ENCODE measurements around the gene EIF3I. TPM values are rescaled to one million over a fixed set of nuclear protein-coding genes. Genes with fewer than 3 reads are reported as not detected.

Gene EIF3I
- total RNA-seq, 1 donor from 2014 or later = 297 TPM

GRCh38 chr1:32200226-32201010, 21.8 kb upstream of the EIF3I start, which contains the start of gene CCDC28B:
CCDC28B (plus strand) TSS chr1:32200595; CDS start chr1:32201936, 1,341 bp downstream.
- peak; percentile 55 for DNase-seq (ENCODE audit: low spot score)
- Mint-ChIP-seq H3K27ac (peak within 1 kb of the TSS; percentile 97), H3K9me3 (no peaks in the 10 kb centered on the region), H3K27me3 (ENCODE audit: insufficient read depth) (no peaks in the 10 kb centered on the region), H3K36me3 (ENCODE audit: low read depth) (peaks cover 29% of the 10 kb centered on the region), H3K4me1 (ENCODE audit: low read depth) (peaks cover 69% of the 10 kb centered on the region), H3K4me3 (peak within 1 kb of the TSS; percentile 92)
- intact Hi-C loops (cut with micrococcal nuclease) = loop anchor here (1.0 to 2.0 kb wide), 7 partner anchors 14 to 194 kb away; partner anchors contain the start of genes BSDC1, EIF3I, HDAC1 and KPNA6

DNA sequence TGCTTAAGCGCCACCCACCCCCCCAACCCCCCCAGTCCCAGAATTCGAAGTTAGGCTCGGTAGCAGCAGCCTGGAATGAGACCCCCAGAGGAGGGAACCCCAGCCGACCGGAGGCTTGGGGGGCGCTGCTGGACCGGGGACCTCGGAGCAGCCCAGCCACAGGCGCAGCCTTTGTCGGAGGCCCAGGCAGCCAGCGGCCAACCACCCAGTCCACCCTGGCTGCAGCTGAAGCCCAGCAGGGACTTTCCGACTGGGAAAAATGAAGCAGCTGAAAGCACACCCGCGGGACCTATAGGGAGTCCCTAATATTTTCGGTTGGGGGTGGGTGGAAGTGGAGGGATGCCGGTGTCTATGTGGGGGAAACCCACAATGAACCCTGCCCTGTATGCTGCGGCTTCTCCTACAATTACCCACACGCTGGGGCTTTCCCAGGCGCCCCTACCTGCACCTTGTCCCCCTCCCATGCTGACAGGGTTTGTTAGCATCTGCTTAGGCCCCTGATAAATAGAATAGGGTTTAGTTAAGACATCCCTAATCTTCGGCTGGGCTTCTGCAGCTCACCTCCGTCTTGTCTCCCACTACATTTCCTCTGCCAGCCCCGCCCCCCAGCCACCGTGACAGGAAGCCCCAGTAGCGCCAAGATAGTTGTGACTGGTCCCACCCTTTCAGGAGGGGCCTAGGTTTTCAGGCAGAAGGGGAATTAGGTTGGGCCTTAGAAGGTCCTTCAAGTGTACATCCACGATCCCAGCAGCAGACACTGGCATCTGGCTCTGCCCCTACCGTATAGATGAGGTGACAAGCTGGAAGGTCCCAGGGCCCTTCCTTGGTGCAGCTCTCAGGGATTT, 21.0 kb upstream of the EIF3I start:
- Mint-ChIP-seq H3K27ac (peak overlapping the region; percentile 97), H3K36me3 (ENCODE audit: low read depth) (peaks cover 25% of the 10 kb centered on the region), H3K27me3 (ENCODE audit: insufficient read depth) (no peaks in the 10 kb centered on the region), H3K4me1 (ENCODE audit: low read depth) (peaks cover 65% of the 10 kb centered on the region), H3K9me3 (no peaks in the 10 kb centered on the region), H3K4me3 (peak overlapping the region; percentile 92)
- peak; percentile 72 for DNase-seq (ENCODE audit: low spot score)
- intact Hi-C loops (cut with micrococcal nuclease) = loop anchor here (1.0 to 2.0 kb wide), 4 partner anchors 21 to 128 kb away; partner anchors contain the start of genes EIF3I, KPNA6, TMEM234 and TXLNA

- Mint-ChIP-seq H3K4me3 (peak overlapping the region; percentile 58), H3K4me1 (ENCODE audit: low read depth) (peaks cover 44% of the 10 kb centered on the region), H3K9me3 (no peaks in the 10 kb centered on the region), H3K27me3 (ENCODE audit: insufficient read depth) (no peaks in the 10 kb centered on the region), H3K36me3 (ENCODE audit: low read depth) (peaks cover 13% of the 10 kb centered on the region), H3K27ac (no peak overlapping the region)
- intact Hi-C loops (cut with micrococcal nuclease) = loop anchor here (1.0 kb wide), 3 partner anchors 46 to 189 kb away; partner anchors contain the start of genes BSDC1, HDAC1 and LCK
- no peak for DNase-seq (ENCODE audit: low spot score)
These were observed 17.3 kb upstream of the EIF3I start for GRCh38 chr1:32204943-32205361.

- Mint-ChIP-seq H3K4me3 (peak within 1 kb of the TSS; percentile 90), H3K27me3 (ENCODE audit: insufficient read depth) (no peaks in the 10 kb centered on the region), H3K27ac (peak within 1 kb of the TSS; percentile 80), H3K36me3 (ENCODE audit: low read depth) (peaks cover 9% of the 10 kb centered on the region), H3K9me3 (no peaks in the 10 kb centered on the region), H3K4me1 (ENCODE audit: low read depth) (peaks cover 38% of the 10 kb centered on the region)
- intact Hi-C loops (cut with micrococcal nuclease) = loop anchor here (1.0 kb wide), 3 partner anchors 46 to 189 kb away; partner anchors contain the start of genes BSDC1, HDAC1 and LCK
- DNase-seq (ENCODE audit: low spot score) = peak; percentile 83
These were observed 16.5 kb upstream of the EIF3I start, which contains the start of gene IQCC for GRCh38 chr1:32205401-32206370. IQCC (plus strand) TSS chr1:32205671; CDS start chr1:32205682, 11 bp downstream.

DNA sequence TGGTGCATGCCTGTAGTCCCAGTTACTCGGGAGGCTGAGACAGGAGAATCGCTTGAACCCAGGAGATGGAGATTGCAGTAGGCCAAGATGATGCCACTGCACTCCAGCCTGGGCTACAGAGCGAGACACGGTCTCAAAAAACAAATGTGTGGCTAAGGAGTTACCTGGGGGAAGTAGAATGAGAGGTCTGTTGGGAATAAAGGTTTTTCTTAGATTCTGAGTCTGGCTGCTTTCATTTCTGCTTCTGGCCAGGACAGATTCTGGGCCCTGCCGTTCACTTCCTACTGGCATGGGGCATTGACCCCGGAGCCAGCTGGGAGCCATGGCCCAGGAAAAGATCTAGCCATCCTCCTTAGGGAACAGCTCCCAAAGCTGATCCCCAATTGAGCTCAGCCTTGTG, 13.7 kb upstream of the EIF3I start:
- H3K9me3 Mint-ChIP-seq = no peaks in the 10 kb centered on the region
- peaks cover 5% of the 10 kb centered on the region for H3K36me3 Mint-ChIP-seq (ENCODE audit: low read depth)
- no peaks in the 10 kb centered on the region for H3K27me3 Mint-ChIP-seq (ENCODE audit: insufficient read depth)
- H3K4me3 Mint-ChIP-seq = no peak overlapping the region
- no peak for DNase-seq (ENCODE audit: low spot score)
- peaks cover 19% of the 10 kb centered on the region for H3K4me1 Mint-ChIP-seq (ENCODE audit: low read depth)
- intact Hi-C loops (cut with micrococcal nuclease) = no loop called here
- no peak overlapping the region for H3K27ac Mint-ChIP-seq

DNA sequence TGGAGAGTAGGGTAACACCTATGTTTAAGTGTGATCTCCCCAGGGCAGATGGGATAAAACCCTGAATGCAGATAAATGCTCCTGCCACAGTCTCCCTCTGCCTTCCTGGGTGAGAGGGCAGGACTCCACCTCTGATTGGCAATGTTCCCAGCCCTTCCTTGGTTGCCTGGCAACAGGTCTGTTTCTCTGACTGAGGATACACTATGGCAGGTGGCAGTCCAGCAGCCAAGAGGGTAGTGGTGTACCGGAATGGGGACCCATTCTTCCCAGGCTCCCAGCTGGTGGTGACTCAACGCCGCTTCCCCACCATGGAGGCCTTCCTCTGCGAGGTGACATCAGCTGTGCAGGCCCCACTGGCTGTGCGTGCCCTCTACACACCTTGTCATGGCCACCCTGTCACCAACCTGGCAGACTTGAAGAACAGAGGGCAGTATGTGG, 13.3 kb upstream of the EIF3I start, which contains the start of gene DCDC2B:
Gene DCDC2B (plus strand): TSS at position 199 of the 438 bp plus-strand sequence. CDS start 5 bp downstream, at position 204.
- Mint-ChIP-seq H3K9me3 (no peaks in the 10 kb centered on the region), H3K4me1 (ENCODE audit: low read depth) (peaks cover 14% of the 10 kb centered on the region), H3K36me3 (ENCODE audit: low read depth) (peaks cover 5% of the 10 kb centered on the region), H3K27ac (peak within 1 kb of the TSS; percentile 40), H3K4me3 (no peak within 1 kb of the TSS), H3K27me3 (ENCODE audit: insufficient read depth) (no peaks in the 10 kb centered on the region)
- intact Hi-C loops (cut with micrococcal nuclease) = no loop called here
- no peak for DNase-seq (ENCODE audit: low spot score)

DNA sequence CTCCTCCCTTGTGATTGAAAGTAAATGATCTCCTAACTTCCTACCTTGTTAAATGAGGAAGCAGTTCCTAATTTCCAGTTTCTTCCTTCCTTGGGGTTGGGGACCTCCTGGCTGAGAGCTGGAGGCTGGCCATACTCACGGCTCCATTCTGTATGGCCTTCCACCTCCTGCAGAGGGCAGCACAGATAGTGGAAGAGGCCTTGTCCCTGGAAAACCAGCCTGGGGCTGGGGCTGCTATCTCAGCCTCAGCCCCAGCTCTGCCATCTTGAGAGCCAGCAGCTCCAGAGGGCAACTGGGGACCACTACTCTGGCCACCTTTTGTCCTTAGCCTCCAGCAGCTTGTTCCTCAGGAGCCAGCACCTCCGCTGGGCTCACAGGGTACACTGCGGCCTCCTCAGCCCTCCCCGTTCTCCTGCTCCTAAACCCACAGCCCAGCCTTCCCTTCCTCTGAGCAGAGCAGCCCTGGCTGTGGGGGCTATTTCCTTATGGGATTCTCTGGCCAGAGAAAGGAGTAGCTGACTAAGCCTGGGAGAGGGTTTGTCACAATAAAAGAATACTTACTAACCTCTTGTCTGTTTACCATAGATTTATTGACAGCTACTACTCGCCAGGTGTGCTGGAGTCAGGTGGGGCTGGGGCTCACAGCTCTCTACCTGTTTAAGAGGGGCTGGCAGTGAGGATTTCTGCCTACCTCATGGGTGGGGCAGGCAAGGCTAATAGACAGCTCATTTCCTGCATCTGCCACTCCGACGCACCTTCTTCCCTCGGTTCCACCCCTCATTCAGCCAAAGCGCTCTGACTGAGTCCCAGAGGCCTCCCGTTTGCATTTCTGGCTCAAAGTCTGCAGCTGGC, 6.4 kb upstream of the EIF3I start:
- no peaks in the 10 kb centered on the region for H3K9me3 Mint-ChIP-seq
- H3K27ac Mint-ChIP-seq = no peak overlapping the region
- no peak overlapping the region for H3K4me3 Mint-ChIP-seq
- H3K4me1 Mint-ChIP-seq (ENCODE audit: low read depth) = peaks cover 17% of the 10 kb centered on the region
- intact Hi-C loops (cut with micrococcal nuclease) = loop anchor here (1.0 kb wide), 3 partner anchors 32 to 198 kb away; no protein-coding TSS in a partner anchor
- DNase-seq (ENCODE audit: low spot score) = peak; percentile 35
- peaks cover 6% of the 10 kb centered on the region for H3K36me3 Mint-ChIP-seq (ENCODE audit: low read depth)
- H3K27me3 Mint-ChIP-seq (ENCODE audit: insufficient read depth) = no peaks in the 10 kb centered on the region

GRCh38 chr1:32216566-32216965, 5.6 kb upstream of the EIF3I start:
- no peak overlapping the region for H3K27ac Mint-ChIP-seq
- no peaks in the 10 kb centered on the region for H3K27me3 Mint-ChIP-seq (ENCODE audit: insufficient read depth)
- peaks cover 24% of the 10 kb centered on the region for H3K4me1 Mint-ChIP-seq (ENCODE audit: low read depth)
- no peak overlapping the region for H3K4me3 Mint-ChIP-seq
- DNase-seq (ENCODE audit: low spot score) = no peak
- peaks cover 6% of the 10 kb centered on the region for H3K36me3 Mint-ChIP-seq (ENCODE audit: low read depth)
- intact Hi-C loops (cut with micrococcal nuclease) = no loop called here
- H3K9me3 Mint-ChIP-seq = no peaks in the 10 kb centered on the region

DNA sequence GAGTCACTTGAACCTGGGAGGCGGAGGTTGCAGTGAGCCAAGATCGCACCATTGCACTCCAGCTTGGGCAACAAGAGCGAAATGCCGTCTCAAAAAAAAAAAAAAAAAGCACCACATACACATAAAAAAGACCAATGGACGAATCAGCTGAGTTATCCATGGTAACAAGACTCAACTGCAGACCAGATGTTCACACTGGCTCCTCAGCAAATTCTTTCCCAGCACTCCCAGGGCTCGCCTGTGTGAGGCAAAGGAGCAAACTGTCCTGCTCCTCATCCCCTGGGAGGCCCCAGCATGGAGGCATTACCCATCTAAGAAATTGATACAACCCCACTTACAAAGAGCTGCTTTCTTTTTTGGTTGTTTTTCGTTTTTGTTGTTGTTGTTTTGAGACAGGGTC, 3.2 kb upstream of the EIF3I start:
- Mint-ChIP-seq H3K9me3 (no peaks in the 10 kb centered on the region), H3K27ac (no peak overlapping the region), H3K4me1 (ENCODE audit: low read depth) (peaks cover 35% of the 10 kb centered on the region), H3K36me3 (ENCODE audit: low read depth) (peaks cover 13% of the 10 kb centered on the region), H3K4me3 (no peak overlapping the region), H3K27me3 (ENCODE audit: insufficient read depth) (no peaks in the 10 kb centered on the region)
- intact Hi-C loops (cut with micrococcal nuclease) = no loop called here
- DNase-seq (ENCODE audit: low spot score) = no peak

DNA sequence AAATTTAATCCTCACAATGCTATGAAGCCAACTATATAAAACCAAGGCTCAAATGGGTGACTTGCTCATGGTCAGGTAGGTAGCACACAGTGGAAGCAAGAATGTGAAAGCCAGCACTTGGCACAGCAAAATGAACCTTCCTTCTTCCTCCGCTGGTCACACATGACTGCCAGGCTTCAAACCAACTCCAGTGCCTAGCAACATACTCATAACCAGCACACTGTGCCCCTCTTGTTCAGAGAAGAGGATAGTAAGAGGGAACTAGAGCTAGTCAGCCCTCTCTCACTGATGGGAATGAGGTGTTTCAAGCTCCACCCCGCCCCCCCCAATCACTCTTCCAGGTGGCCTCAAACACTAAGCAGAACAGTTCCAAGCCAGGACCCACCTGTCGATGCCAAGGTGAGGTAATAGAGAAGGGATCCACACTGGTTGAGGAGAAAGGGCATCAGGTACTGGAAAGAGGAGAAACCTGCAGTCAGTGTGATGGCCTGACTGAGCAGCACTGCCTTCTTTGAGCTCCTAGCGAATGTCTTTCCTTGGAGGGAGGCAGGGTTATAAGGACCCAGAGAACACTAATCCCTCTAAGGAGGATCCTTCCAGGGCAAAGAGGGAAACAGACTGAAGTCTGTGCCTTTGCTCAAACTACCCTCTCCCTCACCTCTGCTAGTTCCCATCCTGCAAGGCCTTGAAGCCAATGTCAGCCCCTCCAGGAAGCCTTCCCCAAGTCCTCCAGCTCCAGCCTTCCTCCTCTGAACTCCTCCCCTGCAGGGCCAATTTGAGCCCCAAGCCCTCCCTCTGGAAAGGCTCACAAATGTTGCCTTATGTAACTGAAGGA, 1.2 kb upstream of the EIF3I start:
- Mint-ChIP-seq H3K9me3 (no peaks in the 10 kb centered on the region), H3K4me3 (peak overlapping the region; percentile 98), H3K27me3 (ENCODE audit: insufficient read depth) (no peaks in the 10 kb centered on the region), H3K36me3 (ENCODE audit: low read depth) (peaks cover 21% of the 10 kb centered on the region), H3K27ac (peak overlapping the region; percentile 95), H3K4me1 (ENCODE audit: low read depth) (peaks cover 32% of the 10 kb centered on the region)
- no peak for DNase-seq (ENCODE audit: low spot score)
- intact Hi-C loops (cut with micrococcal nuclease) = loop anchor here (10.0 kb wide), 1 partner anchor 54 kb away; no protein-coding TSS in a partner anchor

Data from activated T-helper 1 cell treated with anti-CD3 and anti-CD28 coated beads, Interleukin-12 subunit alpha, Interleukin-12 subunit beta, Interleukin-2, Interleukin-4 antibody, amounts not matched to agents 30 ng/mL and 10 ng/mL and 1 ng/mL, durations not matched to agents 14 hours and 24 hours and 36 hours (primary cell).